Adrenal gland (tissue), 12 donors: ENCODE data around the gene FBXL7. TPM values are rescaled to one million over a fixed set of nuclear protein-coding genes. Genes with fewer than 3 reads are reported as not detected.
A peak's percentile ranks its signal among the peaks of the same experiment; 100 is the strongest.

Source experiments
- DNase-seq, 7 donors: peaks; one replicate each; pipeline ENCODE4 v3.0.0-alpha.2; 2019 to 2020
- H3K27ac ChIP-seq, 5 donors: fragments of 200-600 bp; sonication (generic) in 4 of 5; 1 replicate in 3 of 5; 2 replicates in 2 of 5; pipeline versions ENCODE4 v1.5.1 to v1.8.0; 2016 to 2020; ENCODE audit warnings: mild to moderate bottlenecking in 1 of 5
- H3K27me3 ChIP-seq: fragments of 200-600 bp; 2 replicates; pipeline ENCODE4 v1.8.0; 2021
- H3K36me3 ChIP-seq, 2 donors: fragments of 200-600 bp; replicated peaks in 1 of 2; 1 replicate in 1 of 2; 2 replicates in 1 of 2; pipeline versions ENCODE4 v1.5.1 to v1.8.0; 2018 to 2022
- H3K4me1 ChIP-seq, 2 donors: fragments of 200-600 bp; replicated peaks in 1 of 2; 1 replicate in 1 of 2; 2 replicates in 1 of 2; pipeline versions ENCODE4 v1.5.1 to v1.8.0; 2018 to 2021
- H3K4me3 ChIP-seq, 4 donors: fragments of 200-600 bp; sonication (generic) in 3 of 4; one replicate each; pipeline ENCODE4 v1.5.1; 2016 to 2018
- H3K9me3 ChIP-seq, 3 donors: fragments of 200-600 bp; sonication (generic) in 1 of 3; replicated peaks in 1 of 3; 1 replicate in 2 of 3; 2 replicates in 1 of 3; pipeline versions ENCODE4 v1.5.1 to v1.8.0; 2016 to 2021
- POLR2A ChIP-seq, 2 donors: fragments of 450-650 bp; IDR thresholded peaks; one replicate each; pipeline ENCODE4 v1.6.1; 2017; ENCODE audit warnings: antibody characterized with exemption in 2 of 2, mild to moderate bottlenecking in 2 of 2, moderate library complexity in 1 of 2
- WGBS, 4 donors: extraction: QIAGEN DNeasy Blood & Tissue Kit in 2 of 4; methylation state at CpG; one replicate each; pipeline versions ENCODE4 v1.1.5 to v1.1.7; 2013 to 2017; 5-methylcytosine and 5-hydroxymethylcytosine counted together
- intact Hi-C, 2 donors: fragments of 100-400 bp; cut with DNase I; formaldehyde crosslinking; loops; one replicate each; pipeline versions ENCODE4 v1.14.1 to v1.15.0; 2022 to 2023
- polyA plus RNA-seq, 3 donors: library from polyadenylated mRNA; stranded (reverse); fragments of 200-250 nt in 2 of 3; fragments of 350-450 nt in 1 of 3; fragmentation: Illumina TruSeq in 1 of 3; extraction: RNeasy Lipid Tissue Mini Kit (QIAGEN cat#74804) in 1 of 3; gene quantifications; one replicate each; pipeline ENCODE4 v1.2.3, GENCODE V29; 2013 to 2014
- total RNA-seq, 9 donors: library from RNA; depleted of rRNA in 4 of 9; stranded (reverse); fragments of >200 nt in 4 of 9; fragments of 120-200 nt in 1 of 9; fragmentation: NEBNext Ultra II Directional in 1 of 9; extraction: Animal tissue kit (Norgen Biotek cat#: 25700) in 1 of 9; gene quantifications; one replicate each; pipeline versions ENCODE4 v1.1.0 to v1.2.4, GENCODE V29; 2013 to 2023
- TF ChIP-seq, protein P1 (sequence below), 6 experiments: fragments of 450-650 bp in 4 of 6; fragments of 200-600 bp in 2 of 6; sonication (generic) in 1 of 6; IDR thresholded peaks; 1 replicate in 5 of 6; 2 replicates in 1 of 6; pipeline versions ENCODE4 v1.5.1 to v1.8.0; 2016 to 2021; ENCODE audit warnings: antibody characterized with exemption in 6 of 6, mild to moderate bottlenecking in 2 of 6, moderate library complexity in 1 of 6
- donor health status: healthy with polysubstance abuse.
- donor health status: Bipolar disorder and iron deficiency.
- donor health status: DM: yes; HTN: yes; CAD: no.
- donor health status: DM: no; HTN: no; CAD: no.
- donor health status: DM: no; HTN: no; CAD: no.
- donor health status: DM: yes; HTN: yes; CAD: no.

FBXL7 gene
- total and polyA plus RNA-seq, 12 donors, result 22.6 to 59.1 (median 34.0) TPM

DNA sequence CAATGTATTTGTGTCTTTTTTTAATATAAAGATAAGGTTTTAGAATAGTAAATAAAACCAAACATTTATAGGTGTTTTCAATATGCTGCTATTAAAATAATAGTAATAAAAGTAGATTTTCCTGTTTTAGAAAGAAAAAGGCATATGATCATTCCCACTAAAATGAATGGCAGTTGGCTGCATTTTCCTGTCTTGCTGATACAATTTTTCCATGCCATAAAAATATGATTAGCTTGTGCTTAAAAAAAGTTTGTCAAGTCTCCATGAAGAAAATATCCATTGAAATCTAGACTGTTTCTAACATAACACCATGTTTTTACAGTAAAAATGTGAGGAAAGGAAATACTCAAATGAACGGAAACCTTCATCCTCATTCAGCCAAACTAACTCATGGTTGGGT is 65.0 kb downstream of the FBXL7 start:
- Histone ChIP-seq H3K9me3 (no peaks in the 10 kb centered on the region), H3K4me1 (peaks cover 0 to 11% of the 10 kb centered on the region in 2 donors), H3K36me3 (no peaks in the 10 kb centered on the region), H3K27ac (no peak overlapping the region), H3K4me3 (no peak overlapping the region), H3K27me3 (no peaks in the 10 kb centered on the region)
- TF ChIP-seq POLR2A (IDR thresholded peaks at IDR 0.05), result no peak
- TF ChIP-seq, protein P1, sequence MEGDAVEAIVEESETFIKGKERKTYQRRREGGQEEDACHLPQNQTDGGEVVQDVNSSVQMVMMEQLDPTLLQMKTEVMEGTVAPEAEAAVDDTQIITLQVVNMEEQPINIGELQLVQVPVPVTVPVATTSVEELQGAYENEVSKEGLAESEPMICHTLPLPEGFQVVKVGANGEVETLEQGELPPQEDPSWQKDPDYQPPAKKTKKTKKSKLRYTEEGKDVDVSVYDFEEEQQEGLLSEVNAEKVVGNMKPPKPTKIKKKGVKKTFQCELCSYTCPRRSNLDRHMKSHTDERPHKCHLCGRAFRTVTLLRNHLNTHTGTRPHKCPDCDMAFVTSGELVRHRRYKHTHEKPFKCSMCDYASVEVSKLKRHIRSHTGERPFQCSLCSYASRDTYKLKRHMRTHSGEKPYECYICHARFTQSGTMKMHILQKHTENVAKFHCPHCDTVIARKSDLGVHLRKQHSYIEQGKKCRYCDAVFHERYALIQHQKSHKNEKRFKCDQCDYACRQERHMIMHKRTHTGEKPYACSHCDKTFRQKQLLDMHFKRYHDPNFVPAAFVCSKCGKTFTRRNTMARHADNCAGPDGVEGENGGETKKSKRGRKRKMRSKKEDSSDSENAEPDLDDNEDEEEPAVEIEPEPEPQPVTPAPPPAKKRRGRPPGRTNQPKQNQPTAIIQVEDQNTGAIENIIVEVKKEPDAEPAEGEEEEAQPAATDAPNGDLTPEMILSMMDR (IDR thresholded peaks at IDR 0.05), result no peak
- intact Hi-C loops, result no loop called here
- no peak for DNase-seq
- 94 to 100% (median 98%) methylated on average over 1 of the region's 1 CpG for WGBS, 4 donors

DNA sequence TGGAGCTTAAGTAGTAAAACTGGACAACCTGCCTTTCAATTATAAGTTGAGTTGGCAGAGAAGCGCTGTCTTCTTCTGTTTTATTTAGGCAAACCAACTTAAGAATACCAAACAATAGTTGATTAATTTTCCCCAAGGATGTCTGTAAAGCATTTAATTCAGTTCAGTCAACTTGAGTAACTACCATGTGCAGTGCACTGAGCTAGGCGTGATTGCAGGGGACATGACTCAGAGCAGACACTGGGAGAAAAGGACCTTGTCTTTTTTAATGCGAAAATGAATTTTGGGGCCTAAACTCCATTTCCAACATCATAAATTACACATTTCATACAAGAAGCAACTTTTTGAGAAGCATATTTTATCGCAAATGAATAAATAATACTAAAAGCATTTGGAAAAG is 66.3 kb downstream of the FBXL7 start:
- Histone ChIP-seq H3K36me3 (no peaks in the 10 kb centered on the region), H3K4me3 (no peak overlapping the region), H3K27me3 (no peaks in the 10 kb centered on the region), H3K27ac (peak overlapping the region in 3 of 5 donors; percentile 28 to 43 (median 35)), H3K4me1 (peaks cover 0 to 11% of the 10 kb centered on the region in 2 donors), H3K9me3 (no peaks in the 10 kb centered on the region)
- intact Hi-C loops, result no loop called here
- WGBS, 4 donors, result 42 to 59% (median 51%) methylated on average over 4 of the region's 4 CpGs
- peak; percentile 33 to 67 (median 57) for DNase-seq
- TF ChIP-seq POLR2A (IDR thresholded peaks at IDR 0.05), result no peak
- TF ChIP-seq, protein P1 (IDR thresholded peaks at IDR 0.05), result no peak

DNA sequence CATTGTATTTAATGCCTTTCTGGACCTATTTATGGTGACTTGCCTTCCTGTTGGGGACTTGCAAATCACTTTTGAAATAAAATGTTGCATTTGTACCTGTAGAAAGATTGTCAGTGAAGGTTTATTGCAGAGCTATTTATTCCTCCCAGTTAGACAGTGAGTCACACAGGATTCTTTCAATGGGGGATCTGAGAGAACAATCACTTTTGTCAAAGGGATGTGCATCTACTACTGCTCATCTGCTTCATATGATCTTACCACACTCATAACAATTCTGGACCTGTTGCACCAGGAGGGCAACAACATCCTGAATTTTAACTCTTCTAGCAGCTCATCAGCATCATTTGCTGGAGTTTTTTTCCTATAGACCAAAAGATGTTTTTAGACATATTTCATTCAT is 66.8 kb downstream of the FBXL7 start:
- no peaks in the 10 kb centered on the region for H3K36me3 ChIP-seq
- TF ChIP-seq, protein P1 (IDR thresholded peaks at IDR 0.05), result no peak
- no peak for TF ChIP-seq POLR2A (IDR thresholded peaks at IDR 0.05)
- DNase-seq, result no peak
- H3K4me3 ChIP-seq, result no peak overlapping the region
- peaks cover 0 to 11% of the 10 kb centered on the region in 2 donors for H3K4me1 ChIP-seq
- no peaks in the 10 kb centered on the region for H3K9me3 ChIP-seq
- H3K27ac ChIP-seq, result peak overlapping the region in 3 of 5 donors; percentile 28 to 43 (median 35)
- intact Hi-C loops, result no loop called here
- H3K27me3 ChIP-seq, result no peaks in the 10 kb centered on the region

DNA sequence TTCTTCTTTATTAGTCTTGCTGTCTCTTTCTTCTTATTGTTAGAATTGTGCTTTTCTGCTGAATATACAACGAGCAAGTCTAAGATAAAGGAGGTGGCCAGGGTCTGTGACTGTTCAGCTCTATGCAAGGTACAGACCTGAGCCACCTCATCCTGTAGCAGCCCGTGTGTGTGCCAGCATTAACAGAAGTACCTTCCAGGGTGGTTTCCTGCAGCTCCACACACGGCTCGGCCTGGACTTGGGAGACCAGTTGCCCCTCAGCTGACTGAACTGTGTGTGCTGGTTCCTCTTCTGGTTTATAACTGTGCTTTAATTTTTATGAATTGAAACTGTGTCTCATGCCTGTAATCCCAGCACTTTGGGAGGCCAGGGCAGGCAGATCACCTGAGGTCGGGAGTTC is 70.5 kb downstream of the FBXL7 start:
- WGBS, 4 donors, result 83 to 94% (median 91%) methylated on average over 5 of the region's 5 CpGs
- TF ChIP-seq POLR2A (IDR thresholded peaks at IDR 0.05), result no peak
- TF ChIP-seq, protein P1 (IDR thresholded peaks at IDR 0.05), result no peak
- no peak overlapping the region for H3K4me3 ChIP-seq
- H3K27me3 ChIP-seq, result no peaks in the 10 kb centered on the region
- H3K9me3 ChIP-seq, result no peaks in the 10 kb centered on the region
- DNase-seq, result no peak
- intact Hi-C loops, result no loop called here
- peaks cover under 1 to 34% of the 10 kb centered on the region in 2 donors for H3K4me1 ChIP-seq
- no peak overlapping the region for H3K27ac ChIP-seq
- no peaks in the 10 kb centered on the region for H3K36me3 ChIP-seq
